Activated CD8-positive, alpha-beta T cell treated with anti-CD3 and anti-CD28 coated beads, Interleukin-2, amount 10 ng/mL, durations not matched to agents 7 days and 5 days (primary cell): Measurements from ENCODE around the gene CERS6. TPM values are rescaled to one million over a fixed set of nuclear protein-coding genes. Genes with fewer than 3 reads are reported as not detected.

Source experiments
- ATAC-seq: fragments of 150-1000 bp; cut with Tn5 transposase; one replicate; pipeline ENCODE4 v1.10.0; 2021; ENCODE audit warnings: moderate library complexity
- CTCF ChIA-PET: fragments of 350-600 bp; sonication (Branson Sonifier 250); formaldehyde crosslinking; loops from one replicate; lab custom pipeline; 2021; ENCODE audit warnings: antibody characterized with exemption; lab: Charles Lee
- POLR2A ChIA-PET: fragments of 350-600 bp; sonication (Branson Sonifier 250); formaldehyde crosslinking; loops from one replicate; lab custom pipeline; 2021; ENCODE audit warnings: antibody characterized with exemption; lab: Charles Lee
- DNase-seq: peaks from one replicate; pipeline ENCODE4 v3.0.0-alpha.2; 2020
- H3K27ac Mint-ChIP-seq: one replicate; pipeline ENCODE4 v1.8.0; 2021; ENCODE audit warnings: mild to moderate bottlenecking, mixed read lengths
- H3K27me3 Mint-ChIP-seq: one replicate; pipeline ENCODE4 v1.8.0; 2021; ENCODE audit warnings: low read depth, mixed read lengths
- H3K36me3 Mint-ChIP-seq: one replicate; pipeline ENCODE4 v1.8.0; 2021; ENCODE audit warnings: low read depth, mixed read lengths
- H3K4me1 Mint-ChIP-seq: one replicate; pipeline ENCODE4 v1.8.0; 2021; ENCODE audit warnings: low read depth, mixed read lengths
- H3K4me3 Mint-ChIP-seq: one replicate; pipeline ENCODE4 v1.8.0; 2021; ENCODE audit warnings: mild to moderate bottlenecking, mixed read lengths
- H3K9me3 Mint-ChIP-seq: one replicate; pipeline ENCODE4 v1.8.0; 2022; ENCODE audit warnings: mixed read lengths; ENCODE audit not compliant: insufficient read depth
- total RNA-seq, 2 experiments: library from RNA; stranded (reverse); gene quantifications; one replicate each; pipeline ENCODE4 v1.2.3, GENCODE V29; 2021

CERS6 gene
- total RNA-seq, 2 experiments from 2014 or later: 13.1 to 14.5 TPM

GRCh38 chr2:168430431-168430830 is 25.6 kb upstream of the CERS6 start:
- ChIA-PET CTCF (interaction anchor here (0.8 kb wide), 1 partner anchor 35 kb away, joined by 3 read pairs; no protein-coding TSS in a partner anchor), POLR2A (no interaction called here)
- ATAC-seq (no peak), DNase-seq (no peak)
- H3K36me3 Mint-ChIP-seq: no peaks in the 10 kb centered on the region
- no peaks in the 10 kb centered on the region for H3K9me3 Mint-ChIP-seq
- H3K27me3 Mint-ChIP-seq: no peaks in the 10 kb centered on the region
- H3K27ac Mint-ChIP-seq: no peak overlapping the region
- H3K4me1 Mint-ChIP-seq: peaks cover 38% of the 10 kb centered on the region
- no peak overlapping the region for H3K4me3 Mint-ChIP-seq

GRCh38 chr2:168431301-168432024 is 24.6 kb upstream of the CERS6 start:
- DNase-seq (no peak), ATAC-seq (no peak)
- ChIA-PET POLR2A (no interaction called here), CTCF (interaction anchor here (0.7 to 2.0 kb wide), 3 partner anchors 59 to 490 kb away, joined by 3 to 5 read pairs (median 3); no protein-coding TSS in a partner anchor)
- H3K4me3 Mint-ChIP-seq: no peak overlapping the region
- H3K27me3 Mint-ChIP-seq: no peaks in the 10 kb centered on the region
- no peaks in the 10 kb centered on the region for H3K36me3 Mint-ChIP-seq
- H3K4me1 Mint-ChIP-seq: peaks cover 38% of the 10 kb centered on the region
- H3K9me3 Mint-ChIP-seq: no peaks in the 10 kb centered on the region
- no peak overlapping the region for H3K27ac Mint-ChIP-seq

DNA sequence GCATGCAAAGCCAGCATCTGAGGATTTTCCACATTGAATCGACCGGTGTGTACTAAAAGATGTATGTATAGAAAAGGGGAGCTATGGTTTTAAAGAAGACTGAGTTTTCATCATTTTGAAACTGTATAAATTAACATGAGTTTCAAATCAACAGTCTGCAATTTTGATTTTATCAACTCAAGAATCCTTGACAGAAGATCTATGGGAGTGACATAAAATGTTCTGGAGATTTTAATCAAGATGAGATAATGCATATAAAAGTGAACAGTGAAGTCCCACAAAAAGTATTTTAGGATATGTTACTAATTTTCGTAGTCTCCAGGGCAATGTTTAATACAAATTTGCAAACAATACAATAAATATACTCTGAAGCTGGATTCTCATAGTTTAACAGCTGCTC is 24.0 kb upstream of the CERS6 start:
- H3K4me3 Mint-ChIP-seq: no peak overlapping the region
- no peaks in the 10 kb centered on the region for H3K36me3 Mint-ChIP-seq
- H3K9me3 Mint-ChIP-seq: no peaks in the 10 kb centered on the region
- H3K27me3 Mint-ChIP-seq: no peaks in the 10 kb centered on the region
- no peak for DNase-seq
- H3K27ac Mint-ChIP-seq: no peak overlapping the region
- ChIA-PET CTCF (interaction anchor here (1.1 to 2.0 kb wide), 2 partner anchors 58 to 143 kb away, joined by 3 to 5 read pairs; no protein-coding TSS in a partner anchor), POLR2A (interaction anchor here (0.9 kb wide), 1 partner anchor 55 kb away, joined by 3 read pairs; no protein-coding TSS in a partner anchor)
- no peak for ATAC-seq
- peaks cover 36% of the 10 kb centered on the region for H3K4me1 Mint-ChIP-seq

GRCh38 chr2:168432565-168433186 is 23.4 kb upstream of the CERS6 start:
- peak; percentile 64 for DNase-seq
- H3K27ac Mint-ChIP-seq: peak overlapping the region; percentile 74
- peaks cover 36% of the 10 kb centered on the region for H3K4me1 Mint-ChIP-seq
- ChIA-PET CTCF (interaction anchor here (0.8 to 2.0 kb wide), 3 partner anchors 19 to 143 kb away, joined by 3 to 5 read pairs (median 3); no protein-coding TSS in a partner anchor), POLR2A (interaction anchor here (0.9 kb wide), 1 partner anchor 56 kb away, joined by 3 read pairs; no protein-coding TSS in a partner anchor)
- peak; percentile 86 for ATAC-seq
- H3K9me3 Mint-ChIP-seq: no peaks in the 10 kb centered on the region
- no peaks in the 10 kb centered on the region for H3K36me3 Mint-ChIP-seq
- H3K27me3 Mint-ChIP-seq: no peaks in the 10 kb centered on the region
- peak overlapping the region; percentile 3 for H3K4me3 Mint-ChIP-seq

- no peak for ATAC-seq
- peak overlapping the region; percentile 28 for H3K27ac Mint-ChIP-seq
- peaks cover 36% of the 10 kb centered on the region for H3K4me1 Mint-ChIP-seq
- no peak for DNase-seq
- no peaks in the 10 kb centered on the region for H3K36me3 Mint-ChIP-seq
- H3K27me3 Mint-ChIP-seq: no peaks in the 10 kb centered on the region
- CTCF ChIA-PET: interaction anchor here (1.1 kb wide), 1 partner anchor 24 kb away, joined by 4 read pairs; no protein-coding TSS in a partner anchor
- H3K4me3 Mint-ChIP-seq: no peak overlapping the region
- POLR2A ChIA-PET: no interaction called here
- H3K9me3 Mint-ChIP-seq: no peaks in the 10 kb centered on the region
Observed at GRCh38 chr2:168433527-168433926, 22.5 kb upstream of the CERS6 start.

GRCh38 chr2:168434146-168434545 is 21.9 kb upstream of the CERS6 start:
- Mint-ChIP-seq H3K9me3 (no peaks in the 10 kb centered on the region), H3K27ac (no peak overlapping the region), H3K27me3 (no peaks in the 10 kb centered on the region), H3K4me3 (no peak overlapping the region), H3K4me1 (peaks cover 36% of the 10 kb centered on the region), H3K36me3 (no peaks in the 10 kb centered on the region)
- ATAC-seq: no peak
- ChIA-PET POLR2A (no interaction called here), CTCF (interaction anchor here (0.7 to 1.1 kb wide), 2 partner anchors 17 to 24 kb away, joined by 3 to 4 read pairs; no protein-coding TSS in a partner anchor)
- no peak for DNase-seq

- Mint-ChIP-seq H3K4me1 (peaks cover 33% of the 10 kb centered on the region), H3K27ac (no peak overlapping the region), H3K27me3 (no peaks in the 10 kb centered on the region), H3K9me3 (no peaks in the 10 kb centered on the region), H3K4me3 (no peak overlapping the region), H3K36me3 (no peaks in the 10 kb centered on the region)
- CTCF ChIA-PET: interaction anchor here (1.0 kb wide), 1 partner anchor 9 kb away, joined by 3 read pairs; no protein-coding TSS in a partner anchor
- POLR2A ChIA-PET: no interaction called here
- no peak for DNase-seq
- ATAC-seq: no peak
Observed at GRCh38 chr2:168436840-168437239, 19.2 kb upstream of the CERS6 start.

- no peak for DNase-seq
- POLR2A ChIA-PET: no interaction called here
- Mint-ChIP-seq H3K27ac (no peak overlapping the region), H3K9me3 (no peaks in the 10 kb centered on the region), H3K4me1 (peaks cover 16% of the 10 kb centered on the region), H3K36me3 (no peaks in the 10 kb centered on the region), H3K4me3 (no peak overlapping the region), H3K27me3 (no peaks in the 10 kb centered on the region)
- ATAC-seq: no peak
- CTCF ChIA-PET: no interaction called here
Observed at GRCh38 chr2:168438553-168438952, 17.5 kb upstream of the CERS6 start.

DNA sequence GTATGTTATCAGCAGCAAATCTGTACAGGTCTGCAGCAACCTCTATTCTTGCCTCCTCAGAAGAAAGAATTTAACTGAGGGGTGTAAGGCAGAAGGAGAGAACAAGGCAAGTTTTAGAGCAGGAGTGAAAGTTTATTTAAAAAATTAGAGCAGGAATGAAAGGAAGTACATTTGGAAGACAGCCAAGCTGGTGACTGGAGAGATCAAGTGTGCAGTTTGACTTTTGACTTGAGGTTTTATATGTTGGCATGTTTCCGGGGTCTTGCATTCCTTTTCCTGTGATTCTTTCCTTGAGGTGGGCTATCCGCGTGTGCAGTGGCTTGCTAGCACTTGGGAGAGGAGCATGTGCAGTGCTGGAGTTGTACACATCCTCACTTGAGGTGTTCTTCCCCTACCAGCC is 16.5 kb upstream of the CERS6 start:
- Mint-ChIP-seq H3K9me3 (no peaks in the 10 kb centered on the region), H3K36me3 (peaks cover 4% of the 10 kb centered on the region), H3K4me3 (no peak overlapping the region), H3K27ac (no peak overlapping the region), H3K27me3 (no peaks in the 10 kb centered on the region), H3K4me1 (peaks cover 6% of the 10 kb centered on the region)
- ChIA-PET POLR2A (no interaction called here), CTCF (no interaction called here)
- no peak for ATAC-seq
- DNase-seq: no peak

GRCh38 chr2:168441214-168441872 is 14.7 kb upstream of the CERS6 start:
- no peak for ATAC-seq
- Mint-ChIP-seq H3K27me3 (no peaks in the 10 kb centered on the region), H3K4me3 (no peak overlapping the region), H3K36me3 (peaks cover 6% of the 10 kb centered on the region), H3K4me1 (no peaks in the 10 kb centered on the region), H3K27ac (no peak overlapping the region), H3K9me3 (peaks cover 3% of the 10 kb centered on the region)
- ChIA-PET POLR2A (no interaction called here), CTCF (interaction anchor here (0.8 kb wide), 1 partner anchor 10 kb away, joined by 5 read pairs; no protein-coding TSS in a partner anchor)
- DNase-seq: no peak

- ChIA-PET CTCF (no interaction called here), POLR2A (interaction anchor here (0.6 kb wide), 1 partner anchor 44 kb away, joined by 5 read pairs; no protein-coding TSS in a partner anchor)
- no peak for DNase-seq
- peaks cover 9% of the 10 kb centered on the region for H3K36me3 Mint-ChIP-seq
- no peaks in the 10 kb centered on the region for H3K27me3 Mint-ChIP-seq
- ATAC-seq: no peak
- H3K4me1 Mint-ChIP-seq: no peaks in the 10 kb centered on the region
- H3K27ac Mint-ChIP-seq: no peak overlapping the region
- peaks cover 3% of the 10 kb centered on the region for H3K9me3 Mint-ChIP-seq
- no peak overlapping the region for H3K4me3 Mint-ChIP-seq
Observed at GRCh38 chr2:168443818-168444217, 12.3 kb upstream of the CERS6 start.
